Measurements from ENCODE around the gene ACOXL. TPM values are rescaled to one million over a fixed set of nuclear protein-coding genes. Genes with fewer than 3 reads are reported as not detected.
A peak's percentile ranks its signal among the peaks of the same experiment; 100 is the strongest.

ACOXL gene
- total and polyA plus RNA-seq, 2 of the 8 experiments (the other 6 are each of a cell fraction or from before 2014, with no cell fraction given): 11.4 to 20.6 TPM

DNA sequence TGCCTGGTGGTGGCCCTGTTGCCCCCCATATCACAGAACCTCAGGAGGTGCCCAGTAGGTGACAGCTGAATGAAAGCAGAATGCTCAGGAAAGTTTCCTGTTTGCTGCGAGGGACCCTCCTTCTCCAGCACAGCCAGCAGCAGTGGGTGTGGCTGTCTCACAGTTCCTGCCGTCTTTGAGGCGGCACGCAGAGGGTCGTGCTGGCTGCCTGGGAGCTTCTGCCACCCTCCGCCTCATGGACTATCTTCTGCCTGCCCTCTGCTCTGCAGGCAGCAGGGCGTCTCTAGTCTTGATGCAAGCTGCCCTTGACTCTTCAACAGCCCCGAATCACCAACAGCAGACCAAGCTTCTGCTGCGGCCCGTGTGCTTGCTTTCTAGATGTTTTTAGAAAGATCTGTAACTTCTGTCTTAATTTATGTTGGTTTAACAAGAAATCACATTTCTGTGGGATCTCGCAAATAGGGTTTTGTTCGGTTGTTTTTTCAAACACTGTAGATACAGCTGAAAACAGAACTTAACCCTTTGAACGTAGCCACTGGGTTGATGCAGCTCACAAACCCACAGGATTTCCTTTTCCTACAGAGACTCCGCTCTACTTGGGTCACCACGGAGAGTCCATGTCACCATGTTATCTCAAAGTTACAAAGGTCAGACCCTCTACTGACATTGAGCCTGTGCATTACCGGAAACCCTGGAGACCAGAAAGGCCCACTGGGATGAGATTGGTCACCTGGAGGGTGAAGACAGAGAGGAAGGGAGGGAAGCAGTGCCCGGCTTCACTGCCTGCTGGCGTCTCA, 144.9 kb downstream of the ACOXL start:
- POLR2A ChIA-PET (ENCODE audit: partially characterized antibody): interaction anchor here (1.0 kb wide), 1 partner anchor 18 kb away, joined by 3 read pairs; no protein-coding TSS in a partner anchor
- no peak overlapping the region for H4K8ac ChIP-seq (ENCODE audit: extremely low read depth, insufficient read depth, low read length)
- CTCF ChIA-PET (ENCODE audit: partially characterized antibody): interaction anchor here (0.6 to 7.0 kb wide), 27 partner anchors 8 to 220 kb away, joined by 3 to 51 read pairs (median 4); no protein-coding TSS in a partner anchor
- no peak overlapping the region for H3K27ac ChIP-seq (ENCODE audit: low read depth, low read length)
- H3K9me3 ChIP-seq (ENCODE audit: insufficient read depth in 2 of 2, low read depth in 1 of 2, low read length in 1 of 2): no peaks in the 10 kb centered on the region
- H4K20me1 ChIP-seq (replicated peaks in 1 of 2; ENCODE audit: control insufficient read depth in 1 of 2, insufficient read depth in 2 of 2, low read length in 2 of 2): no peaks in the 10 kb centered on the region
- H3K4me3 ChIP-seq (ENCODE audit: extremely low read depth in 1 of 4, insufficient read depth in 2 of 4, low read depth in 3 of 4, low read length in 4 of 4): no peak overlapping the region
- no peak overlapping the region for H2BK5ac ChIP-seq (ENCODE audit: low read depth, low read length)
- H3K79me1 ChIP-seq (ENCODE audit: low read depth, low read length): no peaks in the 10 kb centered on the region
- no peak overlapping the region for H3K9ac ChIP-seq (replicated peaks in 1 of 4; ENCODE audit: extremely low read depth in 1 of 4, low read depth in 3 of 4, low read length in 3 of 4)
- WGBS, 2 experiments (ENCODE audit: extremely low coverage in 1 of 2, insufficient coverage in 1 of 2, insufficient read length in 1 of 2, insufficient replicate concordance in 2 of 2, low coverage in 1 of 2, low lambda C conversion rate in 2 of 2, missing lambda C conversion rate in 1 of 2): 83% methylated on average over 17 of the region's 18 CpGs; no CpG with 5 or more reads in 1 of the 2 experiments
- TF ChIP-seq SIRT6 (IDR thresholded peaks at IDR 0.05; ENCODE audit: low read length) (no peak), POLR2A (IDR thresholded peaks at IDR 0.05; ENCODE audit: control extremely low read depth in 1 of 2, low read depth in 2 of 2, low read length in 2 of 2) (no peak), KDM1A (IDR thresholded peaks at IDR 0.05; ENCODE audit: borderline replicate concordance, low read length) (no peak), CBX5 (IDR thresholded peaks at IDR 0.05; ENCODE audit: low read depth, low read length) (no peak), SIN3A (conservative IDR thresholded peaks at IDR 0.05 in 1 of 2, IDR thresholded peaks at IDR 0.05 in 1 of 2; ENCODE audit: low read depth in 1 of 2, low read length in 2 of 2) (no peak), GABPA (IDR thresholded peaks at IDR 0.05; ENCODE audit: borderline replicate concordance, insufficient read depth, low read length) (no peak), FOSL1 (IDR thresholded peaks at IDR 0.05; ENCODE audit: insufficient read depth, low read depth, low read length) (no peak), RAD21 (IDR thresholded peaks at IDR 0.05 in 1 of 2, conservative IDR thresholded peaks at IDR 0.05 in 1 of 2; ENCODE audit: low read depth in 2 of 2, low read length in 2 of 2) (no peak), CHD1 (IDR thresholded peaks at IDR 0.05; ENCODE audit: low read depth, low read length) (no peak), SAP30 (IDR thresholded peaks at IDR 0.05; ENCODE audit: insufficient read depth, insufficient replicate concordance, low read length) (no peak), SP1 (IDR thresholded peaks at IDR 0.05; ENCODE audit: low read depth, low read length) (no peak), KDM4A (IDR thresholded peaks at IDR 0.05; ENCODE audit: low read depth, low read length, severe bottlenecking) (no peak)
- no peaks in the 10 kb centered on the region for H3K27me3 ChIP-seq (replicated peaks in 1 of 4; ENCODE audit: control insufficient read depth in 3 of 4, extremely low read depth in 1 of 4, insufficient read depth in 3 of 4, low read length in 3 of 4)
- no peak overlapping the region for H2BK15ac ChIP-seq (ENCODE audit: low read length)
- H3K4me2 ChIP-seq (ENCODE audit: insufficient read depth in 1 of 2, low read depth in 2 of 2, low read length in 2 of 2): no peak overlapping the region
- H2BK20ac ChIP-seq (ENCODE audit: low read length): 0 out of 2 replicates have a peak overlapping the region, but pooled peaks have one; percentile 37
- no peak overlapping the region for H2BK120ac ChIP-seq (replicated peaks; ENCODE audit: low read depth, low read length)
- no peak overlapping the region for H2AK5ac ChIP-seq (ENCODE audit: low read depth, low read length)
- DNase-seq (ENCODE audit: low read depth in 1 of 2, low spot score in 2 of 2) (no peak), FAIRE-seq (no peak)
- H3K56ac ChIP-seq (replicated peaks; ENCODE audit: insufficient read length, low read depth, low read length): no peak overlapping the region
- no peak overlapping the region for H3K4ac ChIP-seq (replicated peaks; ENCODE audit: insufficient read length, low read depth, low read length)
- H2BK12ac ChIP-seq (ENCODE audit: low read depth, low read length): no peak overlapping the region
- H3K23ac ChIP-seq (ENCODE audit: insufficient read length): no peak overlapping the region
- no peak overlapping the region for H3K18ac ChIP-seq (ENCODE audit: extremely low read depth, low read length)
- no peak overlapping the region for H2AFZ ChIP-seq (ENCODE audit: low read length)
- H3K79me2 ChIP-seq (ENCODE audit: control insufficient read depth in 1 of 2, insufficient read depth in 2 of 2, low read length in 2 of 2): no peaks in the 10 kb centered on the region
- no peaks in the 10 kb centered on the region for H3K23me2 ChIP-seq (ENCODE audit: low read depth, low read length)
- H3K14ac ChIP-seq (ENCODE audit: insufficient read length): no peak overlapping the region
- H3K4me1 ChIP-seq (replicated peaks in 1 of 4; ENCODE audit: control insufficient read depth in 3 of 4, insufficient read depth in 4 of 4, low read length in 3 of 4): peaks cover 0 to 12% (median 3%) of the 10 kb centered on the region in 4 experiments; a peak in 3 of 7 replicates
- H4K5ac ChIP-seq (ENCODE audit: insufficient read length, low read depth, low read length): no peak overlapping the region
- peaks cover 0 to 2% (median 0%) of the 10 kb centered on the region in 4 experiments; a peak in 1 of 8 replicates for H3K36me3 ChIP-seq (ENCODE audit: control insufficient read depth in 2 of 4, insufficient read depth in 4 of 4, low read length in 3 of 4)
- peak overlapping the region; percentile 35 for H4K91ac ChIP-seq (replicated peaks; ENCODE audit: insufficient read length, low read length)
